Stimulated activated naive B cell treated with anti-CD40 and anti-IgM and Interleukin-4, amounts not matched to agents 10 μg/mL and 1 μg/mL and 100 μg/mL, for 72 hours (primary cell): Measurements from ENCODE around the gene GFRA1.

Experiments used
- ATAC-seq, 2 donors: fragments of 150-1000 bp; cut with Tn5 transposase; replicated peaks; 2 replicates each; pipeline ENCODE4 v1.10.0; 2021; ENCODE audit warnings: moderate library complexity in 1 of 2
- DNase-seq: peaks from one replicate; pipeline ENCODE4 v3.0.0; 2021
- H3K27ac Mint-ChIP-seq: one replicate; pipeline ENCODE4 v1.8.0; 2022; ENCODE audit warnings: mild to moderate bottlenecking, mixed read lengths
- H3K27me3 Mint-ChIP-seq, 2 donors: one replicate each; pipeline ENCODE4 v1.8.0; 2022; ENCODE audit warnings: mixed read lengths in 2 of 2
- H3K36me3 Mint-ChIP-seq, 2 donors: one replicate each; pipeline ENCODE4 v1.8.0; 2022; ENCODE audit warnings: mixed read lengths in 2 of 2, mild to moderate bottlenecking in 1 of 2
- H3K4me1 Mint-ChIP-seq, 2 donors: one replicate each; pipeline ENCODE4 v1.8.0; 2022; ENCODE audit warnings: mixed read lengths in 2 of 2, mild to moderate bottlenecking in 1 of 2
- H3K4me3 Mint-ChIP-seq, 2 donors: one replicate each; pipeline ENCODE4 v1.8.0; 2022; ENCODE audit warnings: mild to moderate bottlenecking in 2 of 2, mixed read lengths in 2 of 2, moderate library complexity in 1 of 2
- H3K9me3 Mint-ChIP-seq, 2 donors: one replicate each; pipeline ENCODE4 v1.8.0; 2022; ENCODE audit warnings: mixed read lengths in 2 of 2, mild to moderate bottlenecking in 1 of 2

Gene GFRA1

DNA sequence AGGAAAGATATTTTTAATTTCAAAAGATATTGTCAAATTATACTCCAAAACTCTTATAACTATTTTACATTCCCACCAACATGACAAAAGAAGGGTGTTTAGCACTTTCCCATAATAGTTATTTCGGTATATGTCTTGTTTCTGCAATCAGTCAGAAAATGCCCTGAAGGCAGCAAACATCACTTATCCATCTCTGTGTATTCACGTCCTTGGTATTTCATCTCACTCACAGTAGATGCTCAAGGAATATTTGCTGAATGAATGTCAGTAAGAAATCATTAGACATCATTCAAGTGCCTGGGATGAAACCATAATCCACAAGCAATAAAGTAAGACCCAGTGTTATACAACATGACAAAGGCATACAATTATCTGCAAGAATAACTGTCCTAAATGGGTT lies 112.7 kb downstream of the GFRA1 start:
- no peaks in the 10 kb centered on the region for H3K36me3 Mint-ChIP-seq
- H3K4me3 Mint-ChIP-seq: no peak overlapping the region
- DNase-seq (no peak), ATAC-seq (no peak)
- peaks cover 0 to 1% of the 10 kb centered on the region in 2 donors for H3K9me3 Mint-ChIP-seq
- H3K4me1 Mint-ChIP-seq: no peaks in the 10 kb centered on the region
- H3K27ac Mint-ChIP-seq: no peak overlapping the region
- no peaks in the 10 kb centered on the region for H3K27me3 Mint-ChIP-seq

DNA sequence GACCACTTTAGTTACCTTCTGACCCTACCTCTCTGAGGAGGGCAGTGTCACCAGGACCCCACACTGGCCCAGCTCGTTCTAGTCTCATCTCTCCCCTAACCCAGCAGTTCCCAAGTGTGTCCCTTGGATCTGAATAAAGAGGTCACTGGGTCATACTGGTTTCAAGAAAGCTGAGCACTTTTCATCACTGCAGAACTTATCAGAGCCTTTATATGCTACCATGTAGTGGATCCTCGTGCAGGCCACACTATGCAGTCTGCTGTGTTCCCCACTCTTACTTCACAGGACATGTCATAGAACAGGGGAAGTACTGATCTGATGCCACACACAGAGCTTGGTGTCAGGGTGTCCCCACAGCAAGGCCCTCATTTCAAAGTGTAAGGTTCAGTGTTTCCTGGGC lies 113.8 kb downstream of the GFRA1 start:
- Mint-ChIP-seq H3K4me3 (no peak overlapping the region), H3K9me3 (peaks cover 0 to 1% of the 10 kb centered on the region in 2 donors), H3K36me3 (no peaks in the 10 kb centered on the region), H3K4me1 (no peaks in the 10 kb centered on the region), H3K27ac (no peak overlapping the region), H3K27me3 (no peaks in the 10 kb centered on the region)
- no peak for DNase-seq
- ATAC-seq: no peak

DNA sequence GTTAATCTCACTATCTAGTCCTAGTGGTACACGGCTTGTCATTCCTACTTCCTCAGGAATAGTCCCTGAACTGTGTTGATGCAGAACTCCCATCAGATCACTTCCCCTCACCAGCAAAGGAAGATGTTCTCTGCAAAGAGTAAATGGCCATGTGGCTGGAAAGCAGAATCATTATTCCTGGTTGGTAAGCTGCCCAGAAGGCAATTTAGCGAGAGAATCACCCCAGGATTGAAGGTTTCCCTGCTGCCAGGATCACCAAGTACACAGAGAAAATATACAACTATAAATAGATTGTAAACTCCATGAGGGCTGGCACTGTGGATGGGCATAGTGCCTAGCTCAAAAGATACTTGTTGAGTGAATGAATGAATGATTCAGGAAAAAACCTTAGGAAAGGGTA lies 115.0 kb downstream of the GFRA1 start:
- no peaks in the 10 kb centered on the region for H3K4me1 Mint-ChIP-seq
- peaks cover 0 to 1% of the 10 kb centered on the region in 2 donors for H3K9me3 Mint-ChIP-seq
- no peaks in the 10 kb centered on the region for H3K27me3 Mint-ChIP-seq
- no peak for DNase-seq
- no peak for ATAC-seq
- H3K4me3 Mint-ChIP-seq: no peak overlapping the region
- H3K27ac Mint-ChIP-seq: no peak overlapping the region
- no peaks in the 10 kb centered on the region for H3K36me3 Mint-ChIP-seq

DNA sequence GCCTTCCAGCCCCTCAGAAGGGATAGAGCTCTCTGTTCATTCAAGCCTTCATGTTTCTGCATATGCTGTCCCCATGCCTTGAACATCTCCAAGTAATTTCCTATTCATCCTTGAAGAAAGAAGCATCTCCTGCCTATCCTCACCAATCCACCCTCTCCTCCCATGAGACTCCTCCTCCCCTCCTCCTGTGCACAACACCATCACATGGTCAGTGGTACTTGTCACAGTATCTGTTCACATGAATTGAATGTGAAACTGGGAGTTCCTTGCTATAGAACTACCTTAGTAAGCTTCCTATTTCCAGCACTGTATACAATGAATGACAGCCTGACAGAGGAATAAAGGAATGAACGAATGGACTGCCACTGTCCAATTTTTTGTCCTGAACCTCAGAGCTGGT lies 115.5 kb downstream of the GFRA1 start:
- Mint-ChIP-seq H3K27me3 (no peaks in the 10 kb centered on the region), H3K4me3 (no peak overlapping the region), H3K4me1 (no peaks in the 10 kb centered on the region), H3K36me3 (no peaks in the 10 kb centered on the region), H3K27ac (no peak overlapping the region), H3K9me3 (peaks cover 0 to 1% of the 10 kb centered on the region in 2 donors)
- ATAC-seq (no peak), DNase-seq (no peak)

DNA sequence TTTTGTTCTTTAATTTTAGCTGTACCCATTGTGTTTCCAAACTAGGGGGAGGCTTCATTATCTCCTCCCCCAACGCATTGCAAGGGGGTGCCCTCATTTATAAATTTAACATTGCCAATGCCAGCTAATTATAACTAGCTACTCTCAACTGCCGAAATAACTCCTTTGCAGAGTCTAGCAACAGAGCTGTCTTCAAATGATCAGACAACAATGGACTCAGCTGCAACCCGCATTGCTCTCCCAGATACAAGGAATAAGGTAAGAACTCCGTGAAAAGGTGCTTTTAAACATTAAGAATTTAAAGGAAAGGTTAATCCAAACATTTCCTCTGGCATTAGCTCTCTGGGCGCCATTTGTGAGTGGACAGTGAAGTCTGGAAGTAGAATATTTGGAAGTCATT lies 116.2 kb downstream of the GFRA1 start:
- Mint-ChIP-seq H3K27me3 (no peaks in the 10 kb centered on the region), H3K9me3 (peaks cover 1 to 2% of the 10 kb centered on the region in 2 donors), H3K4me1 (no peaks in the 10 kb centered on the region), H3K36me3 (no peaks in the 10 kb centered on the region), H3K27ac (no peak overlapping the region), H3K4me3 (no peak overlapping the region)
- ATAC-seq: no peak
- DNase-seq: no peak

DNA sequence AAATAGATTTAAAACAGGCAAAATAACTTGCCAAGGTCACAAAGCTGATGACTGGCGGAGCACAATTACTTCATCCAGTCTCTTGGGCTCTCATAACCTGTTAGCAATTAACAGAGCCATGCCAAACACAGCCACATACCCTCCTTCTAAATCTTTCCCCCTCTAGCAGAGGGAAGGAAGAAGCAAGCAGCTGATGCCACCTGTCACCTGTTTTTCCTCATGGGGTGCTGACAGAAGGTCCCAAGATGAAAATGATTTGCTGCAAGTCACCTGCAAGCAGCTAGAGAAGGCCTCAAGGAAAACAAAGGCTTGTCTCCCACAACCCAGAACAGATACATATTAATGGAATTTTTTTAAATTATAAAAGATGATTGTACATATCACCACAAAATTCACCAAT lies 117.8 kb downstream of the GFRA1 start:
- Mint-ChIP-seq H3K9me3 (peaks cover 2 to 7% of the 10 kb centered on the region in 2 donors), H3K4me3 (no peak overlapping the region), H3K4me1 (no peaks in the 10 kb centered on the region), H3K27me3 (no peaks in the 10 kb centered on the region), H3K36me3 (no peaks in the 10 kb centered on the region), H3K27ac (no peak overlapping the region)
- DNase-seq (no peak), ATAC-seq (no peak)

DNA sequence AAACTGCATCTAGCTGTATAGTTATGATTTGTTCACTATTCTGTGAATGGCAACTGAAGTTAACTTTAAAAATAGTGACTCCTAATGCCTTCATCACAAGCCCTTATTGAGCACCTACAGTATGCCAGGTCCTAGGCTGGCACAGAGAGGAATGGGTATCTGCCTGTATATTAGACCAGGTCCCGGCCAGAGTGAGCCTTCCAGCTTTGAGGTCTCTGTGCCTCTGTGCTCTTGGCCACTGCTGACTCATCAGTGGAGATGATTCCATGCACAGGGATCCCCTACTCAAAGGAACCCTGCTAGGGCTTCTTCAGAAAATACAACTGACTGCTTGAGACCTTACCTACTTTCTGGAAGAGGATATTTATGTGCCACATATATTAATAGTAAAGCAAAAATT lies 118.4 kb downstream of the GFRA1 start:
- H3K27me3 Mint-ChIP-seq: no peaks in the 10 kb centered on the region
- H3K9me3 Mint-ChIP-seq: peaks cover 2 to 7% of the 10 kb centered on the region in 2 donors
- no peak overlapping the region for H3K27ac Mint-ChIP-seq
- ATAC-seq: no peak
- DNase-seq: no peak
- no peaks in the 10 kb centered on the region for H3K36me3 Mint-ChIP-seq
- no peaks in the 10 kb centered on the region for H3K4me1 Mint-ChIP-seq
- no peak overlapping the region for H3K4me3 Mint-ChIP-seq

DNA sequence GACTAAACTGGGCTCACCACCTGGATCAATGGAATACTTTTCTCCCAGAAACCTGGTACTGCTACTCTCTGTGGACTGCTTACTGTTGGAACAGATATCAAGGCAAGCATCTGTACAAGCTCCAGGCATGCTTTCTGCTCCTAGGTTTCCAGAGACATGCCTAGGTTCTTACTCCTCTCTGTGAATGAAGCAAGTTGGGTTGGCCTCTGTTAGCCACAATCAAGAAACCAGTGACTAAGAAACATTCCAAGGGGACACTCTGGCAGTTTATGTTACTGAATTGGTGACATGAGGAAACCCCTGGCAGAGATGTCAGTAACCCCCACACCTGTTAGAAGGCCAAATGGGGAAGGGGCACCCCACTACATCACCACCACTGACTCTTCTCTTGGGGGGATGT lies 121.9 kb downstream of the GFRA1 start:
- no peaks in the 10 kb centered on the region for H3K4me1 Mint-ChIP-seq
- no peak overlapping the region for H3K27ac Mint-ChIP-seq
- ATAC-seq (no peak), DNase-seq (no peak)
- H3K36me3 Mint-ChIP-seq: no peaks in the 10 kb centered on the region
- peaks cover 2 to 7% of the 10 kb centered on the region in 2 donors for H3K9me3 Mint-ChIP-seq
- H3K27me3 Mint-ChIP-seq: no peaks in the 10 kb centered on the region
- no peak overlapping the region for H3K4me3 Mint-ChIP-seq

DNA sequence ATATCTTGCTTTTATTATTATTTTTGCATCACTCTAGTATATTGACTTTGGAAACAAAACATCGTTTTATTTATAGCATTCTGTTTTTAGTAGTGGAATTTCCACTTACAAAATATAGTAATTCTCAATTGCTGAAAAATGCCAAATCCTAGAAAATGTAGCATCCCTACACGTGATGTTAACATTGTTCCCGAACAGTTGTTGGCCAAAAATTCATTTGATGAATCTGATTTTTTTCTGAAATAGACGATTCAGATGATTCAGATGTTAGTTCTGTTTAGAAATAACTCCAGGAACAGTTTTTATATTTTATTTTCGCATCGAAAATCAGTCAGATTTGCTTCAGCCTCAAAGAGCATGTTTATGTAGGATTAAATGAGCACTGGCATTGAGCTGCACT lies 122.4 kb downstream of the GFRA1 start:
- Mint-ChIP-seq H3K36me3 (no peaks in the 10 kb centered on the region), H3K27me3 (no peaks in the 10 kb centered on the region), H3K4me3 (no peak overlapping the region), H3K27ac (no peak overlapping the region), H3K4me1 (no peaks in the 10 kb centered on the region), H3K9me3 (peaks cover 2 to 7% of the 10 kb centered on the region in 2 donors)
- DNase-seq: no peak
- ATAC-seq: no peak

DNA sequence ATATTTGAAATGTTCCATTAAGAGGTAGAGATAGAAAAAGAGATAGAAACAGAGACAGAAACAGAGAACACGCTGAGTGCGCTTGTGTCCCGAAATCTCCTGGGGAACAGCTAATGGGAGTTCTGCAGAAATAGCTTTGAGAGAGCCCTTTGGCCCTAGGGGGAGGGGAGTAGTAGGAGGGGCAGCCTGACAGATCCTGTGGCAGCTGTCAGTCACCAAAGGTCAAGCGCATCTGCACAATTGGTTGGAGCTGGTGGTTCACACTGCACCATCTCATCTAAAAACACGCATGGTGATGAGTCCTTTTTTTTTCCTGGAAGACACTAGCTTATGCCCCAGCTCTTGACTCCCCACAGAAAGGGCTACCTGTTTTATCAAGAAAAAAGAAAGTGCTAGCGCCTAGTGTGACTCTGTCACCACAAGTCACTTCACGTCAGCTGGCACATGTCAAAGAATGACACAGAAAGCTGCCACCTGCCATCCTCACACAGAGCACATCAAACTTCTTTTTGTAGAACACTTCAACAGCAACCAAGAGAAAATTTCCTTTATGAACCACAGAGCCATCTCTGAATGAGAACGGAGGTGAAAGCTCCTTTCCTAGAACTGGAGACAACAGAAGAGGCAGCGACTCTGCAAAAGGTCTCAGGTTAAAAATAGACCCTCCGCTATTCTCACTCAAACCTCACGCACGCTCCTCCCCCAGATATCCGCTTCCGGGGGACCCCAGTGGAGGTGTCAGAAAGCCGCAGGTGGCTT lies 125.7 kb downstream of the GFRA1 start:
- DNase-seq: no peak
- Mint-ChIP-seq H3K36me3 (no peaks in the 10 kb centered on the region), H3K27me3 (no peaks in the 10 kb centered on the region), H3K27ac (no peak overlapping the region), H3K4me3 (no peak overlapping the region), H3K4me1 (no peaks in the 10 kb centered on the region), H3K9me3 (peaks cover 2 to 7% of the 10 kb centered on the region in 2 donors)
- peak; percentile 27 to 55 for ATAC-seq

DNA sequence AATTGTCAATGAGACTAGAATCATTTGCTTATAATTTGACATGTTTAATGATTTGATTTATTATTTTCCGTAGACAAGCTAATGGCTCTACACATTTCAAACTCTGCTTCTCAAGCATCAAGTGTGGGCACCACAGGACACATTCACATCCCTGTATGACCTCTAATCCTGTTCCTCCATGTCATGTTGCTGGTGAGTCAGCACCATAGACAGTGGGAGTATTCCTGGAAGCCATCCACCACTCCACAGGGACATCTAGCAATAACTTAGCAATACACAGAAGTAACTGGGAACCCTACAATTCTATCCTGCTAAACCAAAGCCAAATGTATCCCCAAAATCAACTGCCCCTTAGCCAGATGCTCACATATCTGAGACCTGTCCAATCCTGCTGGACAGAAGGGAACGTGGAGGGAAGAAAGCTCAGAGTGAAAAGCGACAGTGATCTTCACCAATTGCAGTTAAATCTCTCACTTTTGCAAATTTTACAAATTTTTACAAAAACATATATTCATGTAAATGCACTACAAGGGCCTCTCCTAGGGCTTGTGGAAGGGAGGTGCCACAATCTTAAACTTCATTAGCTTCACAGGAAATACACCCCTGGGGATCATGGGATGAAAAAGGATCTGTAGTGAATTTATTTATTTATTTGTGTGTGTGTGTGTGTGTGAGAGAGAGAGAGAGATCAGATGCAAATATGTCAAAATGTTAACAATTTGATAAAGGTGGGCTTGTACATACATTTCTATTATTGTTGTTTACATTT lies 126.5 kb downstream of the GFRA1 start:
- DNase-seq (no peak), ATAC-seq (no peak)
- Mint-ChIP-seq H3K4me3 (no peak overlapping the region), H3K9me3 (peaks cover 0 to 3% of the 10 kb centered on the region in 2 donors), H3K27me3 (no peaks in the 10 kb centered on the region), H3K27ac (no peak overlapping the region), H3K36me3 (no peaks in the 10 kb centered on the region), H3K4me1 (no peaks in the 10 kb centered on the region)

DNA sequence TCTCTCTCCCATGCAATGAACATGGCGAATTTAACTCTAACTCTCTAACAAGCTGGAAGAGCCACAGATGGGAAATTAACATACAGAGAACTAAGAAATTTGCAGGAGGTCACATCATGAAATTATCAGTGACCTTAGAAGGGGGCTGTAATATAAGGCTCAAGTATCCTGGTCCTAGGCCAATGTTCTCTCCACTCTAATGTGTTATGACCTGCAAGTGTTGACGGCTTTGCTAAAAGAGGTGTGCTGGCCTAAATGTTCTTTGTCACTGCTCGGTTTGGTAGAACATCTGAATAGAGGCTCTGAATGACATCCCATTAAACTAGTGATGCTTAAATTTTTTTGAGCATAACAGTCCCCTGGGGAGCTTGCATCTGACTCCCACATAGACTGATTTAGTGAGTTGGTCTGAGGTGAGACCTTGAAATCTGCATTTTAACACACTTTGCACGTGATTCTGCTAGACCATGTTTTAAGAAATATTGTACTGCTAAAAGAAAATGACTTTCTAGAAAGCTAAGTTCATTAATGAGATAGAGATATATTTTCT lies 129.3 kb downstream of the GFRA1 start:
- Mint-ChIP-seq H3K36me3 (no peaks in the 10 kb centered on the region), H3K4me1 (no peaks in the 10 kb centered on the region), H3K4me3 (no peak overlapping the region), H3K27me3 (no peaks in the 10 kb centered on the region), H3K9me3 (no peaks in the 10 kb centered on the region), H3K27ac (no peak overlapping the region)
- ATAC-seq: no peak
- DNase-seq: no peak

DNA sequence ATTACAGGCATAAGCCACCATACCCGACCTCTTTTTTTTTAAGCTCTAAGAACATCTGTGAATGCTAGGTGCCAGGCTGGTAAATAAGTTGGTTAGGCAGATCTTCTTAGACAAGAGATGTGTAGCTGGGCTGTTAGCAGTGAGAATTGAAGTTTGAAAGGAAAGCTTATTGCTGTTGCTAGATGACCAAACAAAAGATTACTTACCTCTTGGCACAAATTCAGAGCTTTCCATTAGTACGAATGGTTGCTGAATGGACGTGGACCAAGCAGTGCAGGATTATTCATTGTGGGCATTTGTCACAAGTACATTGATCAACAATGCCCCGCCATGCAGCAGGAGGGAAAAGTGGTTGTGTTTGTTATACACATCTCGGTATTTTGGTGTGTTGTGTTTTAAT lies 131.2 kb downstream of the GFRA1 start:
- H3K4me1 Mint-ChIP-seq: no peaks in the 10 kb centered on the region
- H3K27me3 Mint-ChIP-seq: no peaks in the 10 kb centered on the region
- H3K9me3 Mint-ChIP-seq: peaks cover 0 to 2% of the 10 kb centered on the region in 2 donors
- H3K27ac Mint-ChIP-seq: no peak overlapping the region
- H3K36me3 Mint-ChIP-seq: no peaks in the 10 kb centered on the region
- no peak for ATAC-seq
- no peak overlapping the region for H3K4me3 Mint-ChIP-seq
- DNase-seq: no peak

DNA sequence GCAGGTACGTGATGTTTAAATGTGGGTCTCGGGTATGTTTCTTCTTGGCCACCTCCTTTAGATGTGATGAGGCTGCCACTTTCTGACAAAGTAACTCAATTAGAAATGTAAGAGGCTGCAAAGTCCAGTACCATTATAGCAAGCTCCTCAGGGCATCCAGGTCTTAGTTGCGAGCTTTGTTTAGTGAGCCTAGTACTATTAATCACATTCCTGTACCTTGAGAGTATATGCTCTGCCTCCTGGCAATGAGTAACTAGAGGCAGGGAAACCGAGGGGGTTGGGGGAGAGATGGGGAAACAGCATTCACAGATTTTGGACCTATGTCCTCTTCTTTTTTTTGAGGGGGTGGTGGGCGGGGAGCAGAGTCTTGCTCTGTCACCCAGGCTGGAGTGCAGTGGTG lies 131.8 kb downstream of the GFRA1 start:
- H3K27me3 Mint-ChIP-seq: no peaks in the 10 kb centered on the region
- ATAC-seq (no peak), DNase-seq (no peak)
- H3K4me1 Mint-ChIP-seq: no peaks in the 10 kb centered on the region
- no peaks in the 10 kb centered on the region for H3K36me3 Mint-ChIP-seq
- peaks cover 0 to 2% of the 10 kb centered on the region in 2 donors for H3K9me3 Mint-ChIP-seq
- no peak overlapping the region for H3K4me3 Mint-ChIP-seq
- no peak overlapping the region for H3K27ac Mint-ChIP-seq

DNA sequence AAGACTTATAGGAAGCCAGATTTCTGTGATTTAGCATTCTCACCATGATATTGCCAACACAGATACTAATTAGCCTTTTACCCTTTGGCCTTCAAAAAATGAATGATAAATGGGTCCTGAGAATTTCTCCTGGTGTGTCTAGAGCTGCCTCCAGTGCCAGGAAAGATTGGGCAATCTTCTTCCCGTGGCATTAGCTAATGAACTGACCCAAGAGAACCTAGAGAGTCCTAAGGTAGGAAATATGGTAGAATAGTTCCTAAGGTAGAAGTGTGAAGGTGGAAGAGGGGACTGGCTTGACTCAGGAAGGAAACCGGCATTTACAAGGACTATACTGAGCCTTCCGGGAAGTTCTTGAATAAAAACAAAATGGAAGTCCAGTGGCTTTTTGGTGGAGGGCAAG lies 133.1 kb downstream of the GFRA1 start:
- H3K9me3 Mint-ChIP-seq: peaks cover 0 to 2% of the 10 kb centered on the region in 2 donors
- no peak for DNase-seq
- H3K36me3 Mint-ChIP-seq: no peaks in the 10 kb centered on the region
- no peak overlapping the region for H3K27ac Mint-ChIP-seq
- H3K4me1 Mint-ChIP-seq: no peaks in the 10 kb centered on the region
- H3K4me3 Mint-ChIP-seq: no peak overlapping the region
- H3K27me3 Mint-ChIP-seq: no peaks in the 10 kb centered on the region
- no peak for ATAC-seq
